GM12875 (cell line): ENCODE data around the gene APEX1.

Experiments
- H3K4me3 ChIP-seq: one replicate; pipeline ENCODE4 v1.5.1; 2011; ENCODE audit warnings: low read depth, low read length, control low read depth
- TF ChIP-seq, protein P1 (sequence below): IDR thresholded peaks from 2 replicates; pipeline ENCODE4 v1.5.1; 2011; ENCODE audit warnings: low read depth, mild to moderate bottlenecking, control low read depth, inconsistent platforms, low read length, moderate library complexity, borderline replicate concordance; ENCODE audit not compliant: insufficient read depth

Gene APEX1

DNA sequence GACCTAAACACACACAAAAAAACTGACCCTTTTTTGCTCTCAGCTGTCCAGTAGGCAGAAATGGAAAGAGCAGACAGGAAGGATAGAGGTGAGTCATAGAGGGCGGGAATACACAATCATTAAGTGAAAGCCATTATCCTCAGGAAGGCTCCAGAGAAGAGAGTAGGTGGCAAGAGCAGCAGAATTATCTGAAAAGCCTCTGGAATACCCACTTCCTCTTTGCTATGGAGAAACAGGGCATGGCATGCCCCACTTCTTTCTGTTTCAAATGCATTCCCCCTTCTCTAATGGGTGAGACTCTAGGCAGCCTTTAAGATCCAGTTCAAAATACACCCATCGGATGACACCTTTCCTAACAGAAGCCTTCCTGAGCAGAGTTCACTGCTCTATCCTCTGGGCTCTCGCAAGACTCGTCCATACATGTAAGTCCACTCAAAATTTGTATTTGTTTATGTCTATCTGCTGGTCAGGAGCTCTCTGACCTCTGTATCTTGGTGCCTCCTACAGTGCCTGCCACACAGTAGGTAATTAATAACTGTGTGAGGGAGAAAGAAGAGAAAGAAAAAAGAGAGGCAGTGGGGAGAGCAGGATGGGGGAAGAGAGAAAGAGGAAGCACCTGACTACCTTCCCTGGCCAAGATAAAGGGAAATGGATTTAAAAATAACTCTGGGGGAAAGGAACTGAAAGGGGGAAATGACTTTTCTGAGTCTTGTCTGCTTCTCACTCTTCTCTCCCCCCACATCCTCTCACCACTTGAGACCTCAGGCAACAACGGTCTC lies 27.6 kb upstream of the APEX1 start:
- H3K4me3 ChIP-seq: peak overlapping the region; percentile 30
- TF ChIP-seq, protein P1, sequence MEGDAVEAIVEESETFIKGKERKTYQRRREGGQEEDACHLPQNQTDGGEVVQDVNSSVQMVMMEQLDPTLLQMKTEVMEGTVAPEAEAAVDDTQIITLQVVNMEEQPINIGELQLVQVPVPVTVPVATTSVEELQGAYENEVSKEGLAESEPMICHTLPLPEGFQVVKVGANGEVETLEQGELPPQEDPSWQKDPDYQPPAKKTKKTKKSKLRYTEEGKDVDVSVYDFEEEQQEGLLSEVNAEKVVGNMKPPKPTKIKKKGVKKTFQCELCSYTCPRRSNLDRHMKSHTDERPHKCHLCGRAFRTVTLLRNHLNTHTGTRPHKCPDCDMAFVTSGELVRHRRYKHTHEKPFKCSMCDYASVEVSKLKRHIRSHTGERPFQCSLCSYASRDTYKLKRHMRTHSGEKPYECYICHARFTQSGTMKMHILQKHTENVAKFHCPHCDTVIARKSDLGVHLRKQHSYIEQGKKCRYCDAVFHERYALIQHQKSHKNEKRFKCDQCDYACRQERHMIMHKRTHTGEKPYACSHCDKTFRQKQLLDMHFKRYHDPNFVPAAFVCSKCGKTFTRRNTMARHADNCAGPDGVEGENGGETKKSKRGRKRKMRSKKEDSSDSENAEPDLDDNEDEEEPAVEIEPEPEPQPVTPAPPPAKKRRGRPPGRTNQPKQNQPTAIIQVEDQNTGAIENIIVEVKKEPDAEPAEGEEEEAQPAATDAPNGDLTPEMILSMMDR: no peak

DNA sequence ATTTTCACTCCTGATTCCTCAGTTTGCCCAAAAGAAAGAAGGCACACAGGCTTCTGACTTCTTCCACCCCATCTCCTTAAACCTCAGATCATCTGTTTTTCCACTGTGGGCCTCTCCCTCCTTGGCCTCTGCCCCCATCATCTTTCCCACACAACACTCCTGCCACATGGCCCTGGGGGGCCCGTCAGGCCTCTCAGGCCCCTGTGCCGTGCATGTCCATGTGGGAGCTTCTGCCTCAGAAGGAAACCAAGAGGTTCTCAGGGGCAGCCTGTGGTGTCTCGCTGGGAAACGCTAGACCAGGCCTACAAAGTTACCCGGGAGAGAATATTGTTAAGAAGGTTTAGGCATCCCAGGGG lies 27.0 kb upstream of the APEX1 start:
- TF ChIP-seq, protein P1: no peak
- H3K4me3 ChIP-seq: peak overlapping the region; percentile 28

DNA sequence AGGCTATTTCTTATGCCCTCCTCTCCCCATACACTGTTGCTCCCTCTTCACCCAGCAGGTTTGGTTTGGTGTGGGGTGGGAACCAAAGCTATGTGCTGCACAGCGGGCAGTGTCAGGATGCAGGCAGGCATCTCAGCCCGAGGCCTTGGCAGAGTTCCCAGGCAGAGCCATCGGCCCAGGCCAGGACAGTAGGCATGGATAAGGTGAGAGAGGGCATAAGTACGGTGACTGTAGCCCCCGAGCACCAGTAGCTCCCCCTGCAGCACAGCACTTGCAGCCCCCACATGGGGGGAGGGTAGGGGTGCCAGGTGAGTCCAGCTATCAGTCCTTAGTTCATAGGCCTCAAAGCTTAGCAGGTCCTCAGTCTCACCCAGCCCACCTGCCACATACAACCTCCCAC lies 26.2 kb upstream of the APEX1 start:
- no peak overlapping the region for H3K4me3 ChIP-seq
- TF ChIP-seq, protein P1: no peak

DNA sequence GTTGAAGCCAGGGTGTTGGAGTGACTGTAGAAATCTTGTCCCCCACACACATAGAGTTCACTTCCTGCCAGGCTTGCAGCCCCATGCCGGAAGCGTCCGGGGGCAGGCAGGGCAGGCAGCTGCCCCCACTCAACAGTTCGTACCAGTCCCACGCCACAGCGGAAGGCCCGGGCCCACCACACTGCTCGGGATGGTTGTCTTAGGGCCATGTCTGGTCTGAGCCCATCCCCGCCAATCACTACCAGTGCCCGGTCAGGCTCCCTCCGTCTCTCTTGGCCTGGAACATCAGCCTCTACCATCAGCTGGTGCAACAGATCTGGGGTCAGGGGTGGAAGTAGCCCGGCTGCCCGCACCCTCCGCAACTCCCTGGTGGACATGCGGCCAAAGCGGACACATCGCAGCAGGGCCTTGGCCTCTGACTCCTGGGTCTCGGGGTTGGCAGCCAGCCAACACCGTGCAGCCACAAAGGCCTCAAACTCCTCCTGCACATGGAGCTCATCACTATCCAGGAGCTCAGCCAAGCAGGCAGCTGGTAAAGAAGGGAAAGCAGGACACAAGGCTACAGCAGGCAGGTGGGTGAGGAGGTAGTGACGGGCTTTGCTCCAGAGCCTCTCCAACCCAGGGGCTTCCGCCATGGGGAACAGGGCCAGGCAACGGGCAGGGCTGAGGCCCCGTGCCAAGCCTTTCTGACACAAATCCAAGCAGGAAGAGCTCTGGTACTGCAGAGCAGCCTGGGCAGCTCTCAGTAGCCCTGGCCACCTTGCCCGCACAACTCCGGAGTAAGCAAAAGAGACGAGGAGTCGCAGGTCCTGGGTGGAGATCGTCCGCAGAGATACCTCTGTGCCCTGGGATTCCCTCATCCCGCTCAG lies 25.0 kb upstream of the APEX1 start:
- no peak overlapping the region for H3K4me3 ChIP-seq
- TF ChIP-seq, protein P1: no peak

DNA sequence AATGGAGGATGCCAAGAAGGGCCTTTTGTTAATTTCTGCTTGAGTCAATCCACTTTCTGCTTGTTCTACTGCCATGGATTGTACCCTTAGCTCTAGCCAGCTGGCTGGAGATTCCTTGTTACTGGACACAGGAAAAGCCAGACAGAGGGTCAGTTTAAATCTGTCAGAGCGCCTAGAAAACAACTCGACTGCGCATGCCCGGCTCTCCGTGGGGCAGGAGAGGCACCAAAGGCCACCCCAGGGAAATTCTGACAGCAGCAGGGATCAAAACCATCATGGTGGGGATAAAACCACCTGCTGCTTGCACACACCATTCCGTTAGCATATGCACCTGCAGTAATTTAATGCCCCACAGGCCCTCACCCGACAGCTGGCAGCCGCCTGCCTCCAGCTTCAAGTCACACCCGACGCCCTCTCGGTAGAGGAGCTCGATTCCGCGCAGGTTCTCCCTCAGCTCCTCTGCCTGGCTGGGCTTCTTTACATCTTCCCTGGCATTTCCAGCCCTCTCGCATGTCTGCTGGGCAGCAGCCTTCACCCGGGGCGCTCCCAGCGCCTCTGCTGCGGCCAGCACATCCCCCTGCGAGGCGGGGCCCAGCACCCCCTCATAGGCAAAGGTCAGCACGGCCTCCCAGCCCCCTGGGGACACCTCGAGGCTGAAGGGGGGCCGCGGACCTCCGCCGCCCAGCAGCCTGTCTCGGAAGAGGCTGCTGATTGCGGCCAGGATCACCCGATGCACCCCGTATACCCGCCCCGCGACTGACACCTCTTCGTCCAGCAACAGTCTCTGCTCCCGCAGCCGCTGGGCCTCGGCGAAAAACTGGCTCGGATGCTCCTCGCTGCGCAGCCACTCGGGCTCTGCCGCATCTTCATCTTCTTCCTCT lies 20.1 kb upstream of the APEX1 start:
- H3K4me3 ChIP-seq: no peak overlapping the region
- TF ChIP-seq, protein P1: no peak

DNA sequence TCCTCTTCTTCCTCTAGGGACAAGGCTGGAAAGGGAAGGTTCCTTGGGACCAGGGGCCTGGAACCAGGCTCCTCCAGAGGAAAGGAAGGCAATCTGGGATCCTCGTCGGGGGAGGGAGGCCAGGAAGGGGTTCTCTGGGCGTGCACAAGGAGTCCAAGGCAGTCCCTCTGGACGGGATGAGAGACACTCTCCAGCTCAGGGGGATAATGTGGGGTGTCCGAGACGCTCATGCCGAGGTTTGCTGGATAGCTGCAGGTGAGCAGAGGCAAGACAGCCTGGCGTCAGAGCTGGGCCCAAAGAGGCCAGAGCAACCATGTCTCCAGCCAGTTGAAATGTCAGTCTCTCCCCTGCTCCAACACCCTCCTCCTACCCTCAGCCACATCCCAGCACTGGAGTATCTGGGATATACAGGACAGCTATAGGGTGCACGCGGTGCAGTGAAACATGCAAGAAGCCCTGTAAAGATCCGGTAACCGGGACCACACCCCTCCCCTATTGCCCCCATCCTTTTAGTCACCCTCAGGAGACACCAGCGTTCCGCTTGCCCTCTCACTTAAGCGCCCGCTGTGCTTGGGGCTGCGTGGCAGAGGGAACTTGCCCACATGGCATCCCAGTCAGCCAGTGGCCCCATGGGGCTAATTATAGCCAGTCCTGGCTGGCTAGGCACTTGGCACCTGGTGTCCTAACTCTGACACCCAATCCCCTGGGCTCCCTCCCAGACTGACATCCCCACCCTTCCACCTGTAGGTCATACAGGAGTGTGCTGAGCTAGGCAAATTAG lies 19.3 kb upstream of the APEX1 start, which contains the start of gene KLHL33:
TSS of gene KLHL33 (minus strand) at position 585 of the 781 bp plus-strand sequence. CDS start at position 230, 355 bp downstream.
- TF ChIP-seq, protein P1: no peak
- no peak within 1 kb of the TSS for H3K4me3 ChIP-seq
